BJ (cell line): Measurements from ENCODE around the gene LAMA2. TPM values are rescaled to one million over a fixed set of nuclear protein-coding genes. Genes with fewer than 3 reads are reported as not detected.

Experiments
- CTCF ChIA-PET: fragments of 350-600 bp; formaldehyde crosslinking; extraction: SDS; loops from one replicate; lab custom pipeline; 2021; ENCODE audit warnings: antibody characterized with exemption, inconsistent platforms; lab: Yijun Ruan, JAX
- POLR2A ChIA-PET: fragments of 300-600 bp; sonication (Branson Sonifier 250); formaldehyde crosslinking; extraction: SDS; loops from one replicate; lab custom pipeline; 2021; ENCODE audit warnings: antibody characterized with exemption; lab: Charles Lee
- DNase-seq: peaks from one replicate; pipeline ENCODE4 v3.0.0-alpha.2; 2011; ENCODE audit warnings: low read depth
- H3K27me3 ChIP-seq: 2 replicates; pipeline ENCODE4 v1.6.0; 2011; ENCODE audit warnings: low read length; ENCODE audit not compliant: control insufficient read depth, insufficient read depth
- H3K36me3 ChIP-seq: 2 replicates; pipeline ENCODE4 v1.5.1; 2011; ENCODE audit warnings: low read length; ENCODE audit not compliant: control insufficient read depth, insufficient read depth
- H3K4me3 ChIP-seq: 2 replicates; pipeline ENCODE4 v1.5.1; 2011; ENCODE audit warnings: low read depth, mild to moderate bottlenecking, control low read depth, low read length
- CTCF ChIP-seq: IDR thresholded peaks from 2 replicates; pipeline ENCODE4 v1.5.1; 2011; ENCODE audit warnings: low read depth, mild to moderate bottlenecking, control low read depth, inconsistent platforms, low read length, moderate library complexity; ENCODE audit not compliant: insufficient read depth
- polyA plus RNA-seq: library from polyadenylated mRNA; depleted of rRNA; stranded (reverse); fragments of >200 nt; gene quantifications from 2 replicates; pipeline ENCODE4 v1.2.3, GENCODE V29; 2011

LAMA2 gene
- polyA plus RNA-seq, 1 experiment, result 50.0 TPM

- no peak for DNase-seq
- ChIA-PET CTCF (no interaction called here), POLR2A (no interaction called here)
- H3K27me3 ChIP-seq, result no peaks in the 10 kb centered on the region
- H3K4me3 ChIP-seq, result no peak overlapping the region
- no peaks in the 10 kb centered on the region; the same call in none of the 2 replicates for H3K36me3 ChIP-seq
- no peak for TF ChIP-seq CTCF
Observed at GRCh38 chr6:129096651-129097290, 213.8 kb downstream of the LAMA2 start.

GRCh38 chr6:129098061-129098553, 215.2 kb downstream of the LAMA2 start:
- no peaks in the 10 kb centered on the region for H3K27me3 ChIP-seq
- CTCF ChIA-PET, result no interaction called here
- TF ChIP-seq CTCF, result no peak
- no peak overlapping the region for H3K4me3 ChIP-seq
- POLR2A ChIA-PET, result no interaction called here
- H3K36me3 ChIP-seq, result no peaks in the 10 kb centered on the region; the same call in none of the 2 replicates
- DNase-seq, result no peak

DNA sequence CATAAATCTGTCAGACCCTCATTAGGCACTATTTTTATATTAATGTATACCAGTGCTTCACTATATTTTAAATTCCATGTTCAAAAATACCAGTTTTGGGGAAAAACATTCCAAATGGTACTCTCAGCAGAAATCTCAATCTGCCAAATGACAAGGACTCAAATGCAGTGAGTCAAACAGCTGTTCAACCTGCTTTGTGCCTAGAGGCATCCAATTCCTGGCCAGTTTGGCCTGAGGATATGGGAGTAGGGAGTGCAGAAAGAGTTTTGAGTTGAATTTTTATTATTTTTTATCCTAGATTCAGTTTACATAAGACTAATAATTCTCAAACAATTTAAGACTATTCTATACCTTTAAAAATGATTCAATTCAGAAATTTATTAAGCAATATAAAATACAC, 216.8 kb downstream of the LAMA2 start:
- Histone ChIP-seq H3K36me3 (no peaks in the 10 kb centered on the region; the same call in none of the 2 replicates), H3K27me3 (no peaks in the 10 kb centered on the region), H3K4me3 (no peak overlapping the region)
- TF ChIP-seq CTCF, result no peak
- CTCF ChIA-PET, result no interaction called here
- DNase-seq, result no peak
- POLR2A ChIA-PET, result no interaction called here

GRCh38 chr6:129100164-129100563, 217.2 kb downstream of the LAMA2 start:
- Histone ChIP-seq H3K4me3 (no peak overlapping the region), H3K36me3 (no peaks in the 10 kb centered on the region; the same call in none of the 2 replicates), H3K27me3 (no peaks in the 10 kb centered on the region)
- CTCF ChIA-PET, result no interaction called here
- DNase-seq, result no peak
- POLR2A ChIA-PET, result no interaction called here
- no peak for TF ChIP-seq CTCF

DNA sequence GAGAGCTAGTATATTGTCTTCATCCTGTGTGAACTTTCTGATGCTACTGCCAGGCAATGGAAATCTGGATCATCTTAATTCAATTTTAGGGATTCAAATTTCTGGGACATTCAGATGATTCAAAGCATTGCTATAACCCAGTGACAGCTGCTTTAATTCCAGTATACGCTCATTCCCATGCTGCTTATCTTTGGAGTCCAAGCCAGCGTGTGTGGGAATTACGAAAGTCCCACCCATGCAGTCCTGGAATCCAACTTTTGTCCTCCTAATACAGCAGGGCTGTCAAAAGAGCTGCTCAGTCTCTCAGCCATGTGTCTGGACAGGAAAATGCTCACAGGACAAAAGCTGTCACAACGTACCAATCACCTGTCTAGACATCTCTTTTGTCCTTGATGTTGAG, 219.8 kb downstream of the LAMA2 start:
- no peak for DNase-seq

More for the DNA sequence above, 219.8 kb downstream of the LAMA2 start:
- CTCF ChIA-PET, result no interaction called here
- POLR2A ChIA-PET, result no interaction called here
- no peak overlapping the region for H3K4me3 ChIP-seq
- H3K36me3 ChIP-seq, result no peaks in the 10 kb centered on the region; the same call in 1 of the 2 replicates
- TF ChIP-seq CTCF, result no peak
- H3K27me3 ChIP-seq, result no peaks in the 10 kb centered on the region
